PC-3 (cell line): ENCODE results near the gene GRIN2C. TPM values are rescaled to one million over a fixed set of nuclear protein-coding genes. Genes with fewer than 3 reads are reported as not detected.

Source experiments
- ATAC-seq: fragments of 200-7000 bp; cut with Tn5 transposase; 2 replicates; pipeline ENCODE4 v1.9.1; 2020; ENCODE audit warnings: mild to moderate bottlenecking, moderate library complexity
- BruUV-seq: library from RNA; stranded (reverse); fragments of 400-500 nt; replicated peaks from 2 replicates; lab custom pipeline; 2021; lab: Mats Ljungman, UMichigan
- CTCF ChIA-PET: fragments of 300-600 bp; sonication (Branson Sonifier 250); formaldehyde crosslinking; loops from one replicate; lab custom pipeline; 2022; ENCODE audit warnings: antibody characterized with exemption; lab: Charles Lee
- POLR2A ChIA-PET: fragments of 300-600 bp; sonication (Branson Sonifier 250); formaldehyde crosslinking; loops from one replicate; lab custom pipeline; 2022; ENCODE audit warnings: antibody characterized with exemption; ENCODE audit not compliant: unreplicated experiment; lab: Charles Lee
- DNase-seq: peaks from one replicate; pipeline ENCODE4 v3.0.0-alpha.2; 2015
- H2AFZ ChIP-seq: fragments of 300-600 bp; sonication (generic); 2 replicates; pipeline ENCODE4 v1.6.0; 2016; ENCODE audit warnings: antibody characterized with exemption, low read length
- H3F3A ChIP-seq: fragments of 300-600 bp; sonication (generic); one replicate; pipeline ENCODE4 v1.6.0; 2017; ENCODE audit warnings: antibody characterized with exemption, low read length, control low read depth, mild to moderate bottlenecking; ENCODE audit not compliant: unreplicated experiment
- H3K27ac ChIP-seq: fragments of 300-600 bp; sonication (generic); 2 replicates; pipeline ENCODE4 v1.5.1; 2016; ENCODE audit warnings: mild to moderate bottlenecking, low read length
- H3K27me3 ChIP-seq: fragments of 300-600 bp; sonication (generic); 2 replicates; pipeline ENCODE4 v1.6.1; 2016; ENCODE audit warnings: low read length, mixed read lengths
- H3K36me3 ChIP-seq: fragments of 300-600 bp; sonication (generic); 2 replicates; pipeline ENCODE4 v1.6.1; 2016; ENCODE audit warnings: low read depth, mixed run types, low read length, mixed read lengths
- H3K4me1 ChIP-seq: fragments of 300-600 bp; sonication (generic); 2 replicates; pipeline ENCODE4 v1.5.1; 2016; ENCODE audit warnings: low read length; ENCODE audit not compliant: insufficient read depth
- H3K4me2 ChIP-seq: fragments of 300-600 bp; sonication (generic); 2 replicates; pipeline ENCODE4 v1.6.0; 2016; ENCODE audit warnings: low read length
- H3K4me3 ChIP-seq: fragments of 300-600 bp; sonication (generic); 2 replicates; pipeline ENCODE4 v1.5.1; 2016; ENCODE audit warnings: mild to moderate bottlenecking, low read length, mixed read lengths
- H3K79me2 ChIP-seq: fragments of 300-600 bp; sonication (generic); 2 replicates; pipeline ENCODE4 v1.6.1; 2017; ENCODE audit warnings: low read length, mixed read lengths
- H3K9ac ChIP-seq: fragments of 300-600 bp; sonication (generic); 2 replicates; pipeline ENCODE4 v1.6.0; 2016; ENCODE audit warnings: mild to moderate bottlenecking, low read length
- H3K9me2 ChIP-seq: fragments of 300-600 bp; sonication (generic); replicated peaks from 2 replicates; pipeline ENCODE4 v1.6.1; 2016; ENCODE audit warnings: mixed run types, low read length, mixed read lengths
- H3K9me3 ChIP-seq: fragments of 300-600 bp; sonication (generic); 2 replicates; pipeline ENCODE4 v1.6.1; 2016; ENCODE audit warnings: low read length, mixed read lengths
- H4K20me1 ChIP-seq: fragments of 300-600 bp; sonication (generic); 2 replicates; pipeline ENCODE4 v1.6.1; 2016; ENCODE audit warnings: low read length, mixed read lengths
- EZH2 ChIP-seq: fragments of 300-600 bp; sonication (generic); IDR thresholded peaks from one replicate; pipeline ENCODE4 v1.6.1; 2017; ENCODE audit warnings: antibody characterized with exemption, mild to moderate bottlenecking, low read length; ENCODE audit not compliant: unreplicated experiment
- EZH2phosphoT487 ChIP-seq: fragments of 300-600 bp; sonication (generic); IDR thresholded peaks from 2 replicates; pipeline ENCODE4 v1.6.1; 2018; ENCODE audit warnings: mild to moderate bottlenecking, antibody characterized with exemption, low read length, borderline replicate concordance
- intact Hi-C: fragments of 100-400 bp; cut with micrococcal nuclease; formaldehyde crosslinking; loops from 2 replicates; pipeline ENCODE4 v1.9.0; 2023
- total RNA-seq: library from RNA; depleted of rRNA; stranded (reverse); fragments of >200 nt; gene quantifications from 2 replicates; pipeline ENCODE4 v1.2.3, GENCODE V29; 2014
- TF ChIP-seq, protein P1 (sequence below): fragments of 300-600 bp; sonication (generic); conservative IDR thresholded peaks from 2 replicates; pipeline ENCODE4 v1.5.1; 2017; ENCODE audit warnings: antibody characterized with exemption, low read depth, mild to moderate bottlenecking, low read length

Gene GRIN2C
- total RNA-seq, 1 experiment from 2014 or later: 0.04 TPM

DNA sequence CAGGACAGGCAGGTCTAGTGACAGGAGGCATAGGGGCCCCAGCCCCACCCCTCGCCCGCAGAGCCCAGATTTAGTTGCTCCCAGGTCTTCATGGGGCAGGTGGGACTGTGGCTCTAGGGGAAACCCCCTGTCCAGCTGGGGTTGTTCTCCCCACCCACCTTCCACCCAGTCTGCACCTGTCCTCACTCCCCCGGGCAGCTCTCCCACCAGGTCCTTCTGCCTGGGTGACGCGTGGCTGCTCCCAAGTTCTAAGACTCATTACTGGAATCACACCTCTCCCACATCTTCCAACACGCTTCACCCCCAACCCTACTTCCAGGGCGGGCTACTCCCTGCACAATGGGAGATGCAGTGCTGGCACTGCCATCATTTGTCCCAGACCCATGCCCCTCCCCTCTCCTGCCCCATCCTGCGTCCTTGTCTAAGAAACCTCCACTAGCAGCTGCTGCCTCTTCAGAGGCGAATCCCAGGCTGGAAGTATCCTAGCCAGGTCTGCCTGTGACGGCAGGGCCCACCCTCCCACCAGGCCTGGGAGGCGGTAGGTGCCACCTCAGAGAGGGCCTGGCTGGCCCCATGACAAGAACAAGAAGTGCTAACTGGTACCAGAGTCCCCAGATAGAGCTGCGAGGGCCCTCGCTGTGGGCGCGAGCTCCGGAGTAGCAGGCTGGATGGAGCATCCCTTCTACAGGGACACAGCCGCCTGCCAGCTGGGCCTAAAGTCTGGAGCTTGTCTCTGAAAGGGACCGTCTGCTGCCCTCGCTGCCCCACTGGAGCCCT is 22.8 kb downstream of the GRIN2C start:
- POLR2A ChIA-PET: no interaction called here
- ATAC-seq (no peak), DNase-seq (no peak)

DNA sequence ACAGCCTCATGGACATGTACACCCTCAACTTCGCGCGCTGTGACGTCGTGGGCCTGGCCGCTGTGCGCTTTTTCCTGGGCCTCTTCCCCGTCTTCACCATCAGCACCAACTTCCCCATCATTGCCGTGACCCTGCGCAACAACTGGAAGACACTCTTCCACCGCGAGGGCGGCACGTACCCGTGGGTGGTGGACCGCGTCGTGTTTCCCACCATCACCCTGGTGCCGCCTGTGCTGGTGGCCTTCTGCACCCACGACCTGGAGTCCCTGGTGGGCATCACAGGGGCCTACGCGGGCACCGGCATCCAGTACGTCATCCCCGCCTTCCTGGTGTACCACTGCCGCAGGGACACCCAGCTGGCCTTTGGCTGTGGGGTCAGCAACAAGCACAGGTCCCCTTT is 23.5 kb downstream of the GRIN2C start:
- intact Hi-C loops: no loop called here
- CTCF ChIA-PET: no interaction called here

More for the DNA sequence above, 22.8 kb downstream of the GRIN2C start:
- no peaks in the 10 kb centered on the region for H3K36me3 ChIP-seq
- no peak overlapping the region for H3K9ac ChIP-seq
- intact Hi-C loops: no loop called here
- no peaks in the 10 kb centered on the region for H3K27me3 ChIP-seq
- no peak overlapping the region for H3K27ac ChIP-seq
- CTCF ChIA-PET: no interaction called here
- H2AFZ ChIP-seq: no peak overlapping the region
- H3K4me3 ChIP-seq: no peak overlapping the region
- TF ChIP-seq, protein P1, sequence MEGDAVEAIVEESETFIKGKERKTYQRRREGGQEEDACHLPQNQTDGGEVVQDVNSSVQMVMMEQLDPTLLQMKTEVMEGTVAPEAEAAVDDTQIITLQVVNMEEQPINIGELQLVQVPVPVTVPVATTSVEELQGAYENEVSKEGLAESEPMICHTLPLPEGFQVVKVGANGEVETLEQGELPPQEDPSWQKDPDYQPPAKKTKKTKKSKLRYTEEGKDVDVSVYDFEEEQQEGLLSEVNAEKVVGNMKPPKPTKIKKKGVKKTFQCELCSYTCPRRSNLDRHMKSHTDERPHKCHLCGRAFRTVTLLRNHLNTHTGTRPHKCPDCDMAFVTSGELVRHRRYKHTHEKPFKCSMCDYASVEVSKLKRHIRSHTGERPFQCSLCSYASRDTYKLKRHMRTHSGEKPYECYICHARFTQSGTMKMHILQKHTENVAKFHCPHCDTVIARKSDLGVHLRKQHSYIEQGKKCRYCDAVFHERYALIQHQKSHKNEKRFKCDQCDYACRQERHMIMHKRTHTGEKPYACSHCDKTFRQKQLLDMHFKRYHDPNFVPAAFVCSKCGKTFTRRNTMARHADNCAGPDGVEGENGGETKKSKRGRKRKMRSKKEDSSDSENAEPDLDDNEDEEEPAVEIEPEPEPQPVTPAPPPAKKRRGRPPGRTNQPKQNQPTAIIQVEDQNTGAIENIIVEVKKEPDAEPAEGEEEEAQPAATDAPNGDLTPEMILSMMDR: no peak
- TF ChIP-seq EZH2 (no peak), EZH2phosphoT487 (no peak)
- no peaks in the 10 kb centered on the region for H3F3A ChIP-seq
- H3K4me1 ChIP-seq: no peaks in the 10 kb centered on the region
- no peaks in the 10 kb centered on the region for H3K9me2 ChIP-seq
- no peak overlapping the region for H3K4me2 ChIP-seq
- H3K79me2 ChIP-seq: no peaks in the 10 kb centered on the region
- no TSS peak for BruUV-seq
- no peaks in the 10 kb centered on the region for H3K9me3 ChIP-seq
- H4K20me1 ChIP-seq: no peaks in the 10 kb centered on the region

More for the DNA sequence above, 23.5 kb downstream of the GRIN2C start:
- Histone ChIP-seq H3K36me3 (no peaks in the 10 kb centered on the region), H2AFZ (no peak overlapping the region), H3K4me1 (no peaks in the 10 kb centered on the region), H3K4me3 (no peak overlapping the region), H3K27me3 (no peaks in the 10 kb centered on the region), H3K27ac (no peak overlapping the region), H4K20me1 (no peaks in the 10 kb centered on the region), H3K79me2 (no peaks in the 10 kb centered on the region), H3K9ac (no peak overlapping the region), H3K9me2 (no peaks in the 10 kb centered on the region), H3K4me2 (no peak overlapping the region), H3K9me3 (no peaks in the 10 kb centered on the region), H3F3A (no peaks in the 10 kb centered on the region)
- POLR2A ChIA-PET: no interaction called here
- DNase-seq (no peak), ATAC-seq (no peak)
- no TSS peak for BruUV-seq
- TF ChIP-seq, protein P1: no peak
- TF ChIP-seq EZH2 (no peak), EZH2phosphoT487 (no peak)
